ENCODE data around the gene BRF1. TPM values are rescaled to one million over a fixed set of nuclear protein-coding genes. Genes with fewer than 3 reads are reported as not detected.

BRF1 gene
- total and polyA plus RNA-seq, 2 experiments from 2014 or later: 23.6 to 35.9 TPM

DNA sequence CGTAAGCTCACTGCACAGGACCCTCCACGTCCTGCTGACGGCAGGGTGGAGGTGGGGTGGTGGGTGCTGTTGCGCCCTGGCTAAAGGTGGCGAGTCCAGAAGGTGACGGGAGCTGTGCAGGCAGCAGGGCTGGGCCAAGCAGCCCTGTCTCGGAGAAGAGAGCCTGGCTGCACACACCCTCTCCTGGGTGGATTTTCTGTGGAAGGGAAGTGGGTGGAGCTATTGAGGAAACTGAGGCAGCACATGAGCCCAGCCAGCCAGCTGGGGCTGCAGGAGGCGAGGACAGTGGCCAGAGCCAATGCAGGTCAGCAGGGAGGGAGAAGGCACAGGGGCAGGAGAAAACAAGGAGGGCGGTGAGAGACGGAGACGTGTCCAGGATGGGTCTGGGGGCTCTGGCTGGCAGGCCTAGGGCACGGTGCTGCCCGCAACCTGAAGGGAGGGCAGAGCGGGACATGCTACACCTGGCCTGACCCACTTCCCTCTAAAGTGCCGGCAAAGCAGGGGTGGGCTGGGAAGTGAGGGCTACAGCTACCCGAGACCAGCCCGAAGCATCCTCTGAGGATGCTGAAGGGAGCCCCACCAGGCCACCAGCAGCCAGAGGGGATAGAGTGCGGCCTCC, 32.0 kb downstream of the BRF1 start:
- Histone ChIP-seq H3K36me3 (replicated peaks; ENCODE audit: insufficient read depth, low read depth) (no peaks in the 10 kb centered on the region), H3K9me2 (replicated peaks; ENCODE audit: insufficient read depth) (no peaks in the 10 kb centered on the region), H2AFZ (no peak overlapping the region), H3K4me2 (no peak overlapping the region), H3K4me3 (no peak overlapping the region), H3K27ac (no peak overlapping the region), H3K79me2 (peaks cover 15% of the 10 kb centered on the region), H3K9me3 (ENCODE audit: low read depth) (no peaks in the 10 kb centered on the region), H4K20me1 (ENCODE audit: insufficient read depth, poor library complexity, severe bottlenecking) (no peaks in the 10 kb centered on the region), H3K27me3 (no peaks in the 10 kb centered on the region), H3K4me1 (ENCODE audit: insufficient read depth) (no peaks in the 10 kb centered on the region)
- TF ChIP-seq EZH2 (IDR thresholded peaks at IDR 0.05; ENCODE audit: borderline replicate concordance): no peak
- no peak for TF ChIP-seq EZH2phosphoT487 (IDR thresholded peaks at IDR 0.05; ENCODE audit: low read depth, severe bottlenecking, unreplicated experiment)
- TF ChIP-seq, protein P1, sequence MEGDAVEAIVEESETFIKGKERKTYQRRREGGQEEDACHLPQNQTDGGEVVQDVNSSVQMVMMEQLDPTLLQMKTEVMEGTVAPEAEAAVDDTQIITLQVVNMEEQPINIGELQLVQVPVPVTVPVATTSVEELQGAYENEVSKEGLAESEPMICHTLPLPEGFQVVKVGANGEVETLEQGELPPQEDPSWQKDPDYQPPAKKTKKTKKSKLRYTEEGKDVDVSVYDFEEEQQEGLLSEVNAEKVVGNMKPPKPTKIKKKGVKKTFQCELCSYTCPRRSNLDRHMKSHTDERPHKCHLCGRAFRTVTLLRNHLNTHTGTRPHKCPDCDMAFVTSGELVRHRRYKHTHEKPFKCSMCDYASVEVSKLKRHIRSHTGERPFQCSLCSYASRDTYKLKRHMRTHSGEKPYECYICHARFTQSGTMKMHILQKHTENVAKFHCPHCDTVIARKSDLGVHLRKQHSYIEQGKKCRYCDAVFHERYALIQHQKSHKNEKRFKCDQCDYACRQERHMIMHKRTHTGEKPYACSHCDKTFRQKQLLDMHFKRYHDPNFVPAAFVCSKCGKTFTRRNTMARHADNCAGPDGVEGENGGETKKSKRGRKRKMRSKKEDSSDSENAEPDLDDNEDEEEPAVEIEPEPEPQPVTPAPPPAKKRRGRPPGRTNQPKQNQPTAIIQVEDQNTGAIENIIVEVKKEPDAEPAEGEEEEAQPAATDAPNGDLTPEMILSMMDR (IDR thresholded peaks at IDR 0.05; ENCODE audit: poor library complexity): no peak
- DNase-seq (ENCODE audit: low spot score): no peak
- WGBS (ENCODE audit: low lambda C conversion rate, missing lambda C conversion rate): 93% methylated on average over 18 of the region's 18 CpGs

- Histone ChIP-seq H3K36me3 (replicated peaks; ENCODE audit: insufficient read depth, low read depth) (no peaks in the 10 kb centered on the region), H3K9me2 (replicated peaks; ENCODE audit: insufficient read depth) (no peaks in the 10 kb centered on the region), H3K4me2 (no peak overlapping the region), H3K79me2 (peaks cover 12% of the 10 kb centered on the region), H2AFZ (no peak overlapping the region), H3K27me3 (no peaks in the 10 kb centered on the region), H3K4me1 (ENCODE audit: insufficient read depth) (no peaks in the 10 kb centered on the region), H3K4me3 (no peak overlapping the region), H4K20me1 (ENCODE audit: insufficient read depth, poor library complexity, severe bottlenecking) (no peaks in the 10 kb centered on the region), H3K9me3 (ENCODE audit: low read depth) (no peaks in the 10 kb centered on the region), H3K27ac (no peak overlapping the region)
- 95% methylated on average over 21 of the region's 21 CpGs for WGBS (ENCODE audit: low lambda C conversion rate, missing lambda C conversion rate)
- DNase-seq (ENCODE audit: low spot score): no peak
- no peak for TF ChIP-seq EZH2phosphoT487 (IDR thresholded peaks at IDR 0.05; ENCODE audit: low read depth, severe bottlenecking, unreplicated experiment)
- no peak for TF ChIP-seq EZH2 (IDR thresholded peaks at IDR 0.05; ENCODE audit: borderline replicate concordance)
- TF ChIP-seq, protein P1 (IDR thresholded peaks at IDR 0.05; ENCODE audit: poor library complexity): no peak
Observed at GRCh38 chr14:105267820-105268548, 32.8 kb downstream of the BRF1 start.

- WGBS (ENCODE audit: low lambda C conversion rate, missing lambda C conversion rate): 100% methylated on average over 15 of the region's 20 CpGs
- no peak for TF ChIP-seq EZH2phosphoT487 (IDR thresholded peaks at IDR 0.05; ENCODE audit: low read depth, severe bottlenecking, unreplicated experiment)
- TF ChIP-seq, protein P1 (IDR thresholded peaks at IDR 0.05; ENCODE audit: poor library complexity): no peak
- no peak for TF ChIP-seq EZH2 (IDR thresholded peaks at IDR 0.05; ENCODE audit: borderline replicate concordance)
- Histone ChIP-seq H3K79me2 (no peaks in the 10 kb centered on the region), H2AFZ (no peak overlapping the region), H3K4me2 (no peak overlapping the region), H3K27me3 (no peaks in the 10 kb centered on the region), H3K36me3 (replicated peaks; ENCODE audit: insufficient read depth, low read depth) (no peaks in the 10 kb centered on the region), H3K4me3 (no peak overlapping the region), H3K9me2 (replicated peaks; ENCODE audit: insufficient read depth) (no peaks in the 10 kb centered on the region), H3K4me1 (ENCODE audit: insufficient read depth) (no peaks in the 10 kb centered on the region), H4K20me1 (ENCODE audit: insufficient read depth, poor library complexity, severe bottlenecking) (no peaks in the 10 kb centered on the region), H3K27ac (no peak overlapping the region), H3K9me3 (ENCODE audit: low read depth) (no peaks in the 10 kb centered on the region)
- DNase-seq (ENCODE audit: low spot score): no peak
Observed at GRCh38 chr14:105261781-105262180, 39.0 kb downstream of the BRF1 start.

Data from hepatocyte (in vitro differentiated cells).